HG03025 (cell line): ENCODE measurements around the gene TGIF2LY.
"Not testable (repeated sequence)": the region's sequence is repeated elsewhere in the genome, so short reads cannot be mapped to it uniquely, and the experiment has no call there.

Source experiments
- ATAC-seq: cut with Tn5 transposase; IDR thresholded peaks from one replicate; pipeline ENCODE4 v1.9.1; 2021; ENCODE audit warnings: mild to moderate bottlenecking, moderate library complexity; ENCODE audit not compliant: unreplicated experiment, low FRiP score

TGIF2LY gene

DNA sequence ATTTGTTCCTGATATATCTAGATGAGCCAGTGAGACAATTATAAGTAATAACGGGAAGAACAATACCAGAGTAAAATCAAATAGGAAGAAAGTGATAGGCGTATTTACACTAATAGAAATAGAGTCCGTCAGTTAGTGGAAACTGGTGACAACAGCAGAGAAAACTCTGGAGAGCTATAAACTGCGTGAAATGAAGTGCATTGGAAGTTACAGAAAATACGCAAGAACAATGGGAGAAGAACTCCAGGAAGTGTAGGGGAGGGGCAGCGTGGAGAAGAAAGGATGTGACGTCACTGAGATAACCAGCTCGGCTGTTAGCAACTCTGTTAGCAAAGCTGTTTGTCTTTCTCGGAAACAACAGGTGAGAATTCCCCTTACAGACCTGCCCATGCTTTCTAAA lies at the start of gene TGIF2LY:
TGIF2LY (plus strand) TSS at position 301 of the 400 bp plus-strand sequence. CDS start 178 bp downstream, outside the sequence.
- not testable (repeated sequence) for ATAC-seq
